Measurements from ENCODE around the gene CHD9NB.

DNA sequence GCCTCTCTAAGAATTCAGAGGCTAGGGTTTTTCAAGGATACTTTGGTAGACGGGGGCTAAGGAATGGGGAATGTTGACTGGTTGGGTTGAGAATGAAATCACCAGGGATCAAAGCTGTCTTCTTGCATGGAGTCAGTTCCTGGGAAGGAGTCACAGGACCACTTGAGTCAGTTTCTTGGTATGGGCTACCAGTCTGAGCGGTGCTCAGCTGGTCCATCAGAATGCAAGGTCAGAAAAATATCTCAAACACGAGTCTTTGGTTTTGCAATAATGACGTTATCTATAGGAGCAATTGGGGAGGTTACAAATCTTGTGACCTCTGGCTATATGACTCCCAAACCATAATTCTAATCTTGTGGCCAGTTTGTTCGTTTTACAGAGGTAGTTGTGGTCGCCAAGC is 18.4 kb downstream of the CHD9NB start:
- TF ChIP-seq EZH2 (IDR thresholded peaks at IDR 0.05) (no peak), POLR2AphosphoS5 (IDR thresholded peaks at IDR 0.05; ENCODE audit: borderline replicate concordance, low read depth, low read length) (no peak)

All from SK-N-MC (cell line).